ENCODE results near the gene COX5A.
A peak's percentile ranks its signal among the peaks of the same experiment; 100 is the strongest.
"Not testable (repeated sequence)": the region's sequence is repeated elsewhere in the genome, so short reads cannot be mapped to it uniquely, and the experiment has no call there.

Gene COX5A

DNA sequence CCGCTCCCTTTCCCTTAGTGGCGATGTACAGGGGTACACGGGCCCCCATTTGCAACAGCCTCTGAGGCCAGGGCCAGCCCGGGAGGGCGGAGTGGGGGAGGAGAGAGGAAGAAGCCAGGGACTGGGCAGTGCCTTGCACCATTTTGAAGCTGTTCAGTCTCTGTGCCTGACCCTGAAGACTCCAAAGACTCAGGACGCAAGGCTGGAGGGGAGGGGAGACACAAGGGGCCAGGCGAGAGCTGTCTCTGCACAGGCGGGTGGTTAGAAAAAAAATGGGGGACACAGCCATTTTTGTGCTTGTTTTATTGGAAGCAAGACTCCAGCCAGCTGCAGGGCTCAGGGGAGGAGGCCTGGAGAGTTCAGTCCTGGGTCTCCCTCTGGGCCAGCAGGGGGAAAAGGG lies 17.1 kb upstream of the COX5A start:
- DNase-seq = no peak

DNA sequence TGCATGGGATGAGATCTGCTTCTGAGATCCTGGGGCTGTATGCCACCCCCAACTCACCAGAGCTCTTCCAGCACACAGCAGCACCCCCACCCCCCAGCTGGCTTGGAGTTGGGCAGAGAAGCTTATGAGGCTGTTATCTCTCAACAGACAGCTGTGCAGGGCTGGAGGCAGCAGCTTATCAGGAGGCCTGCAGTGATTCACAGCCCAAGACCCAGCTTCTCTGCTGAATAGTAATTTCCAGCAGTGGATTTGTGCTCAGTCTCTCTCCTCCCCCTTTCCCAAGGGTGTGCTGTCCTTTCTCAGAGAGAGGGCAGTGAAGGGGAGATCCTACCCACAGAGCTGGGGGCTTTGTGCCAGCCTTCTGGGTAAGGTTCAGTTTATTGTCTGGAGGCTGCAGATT lies 16.6 kb upstream of the COX5A start:
- no peak for DNase-seq

DNA sequence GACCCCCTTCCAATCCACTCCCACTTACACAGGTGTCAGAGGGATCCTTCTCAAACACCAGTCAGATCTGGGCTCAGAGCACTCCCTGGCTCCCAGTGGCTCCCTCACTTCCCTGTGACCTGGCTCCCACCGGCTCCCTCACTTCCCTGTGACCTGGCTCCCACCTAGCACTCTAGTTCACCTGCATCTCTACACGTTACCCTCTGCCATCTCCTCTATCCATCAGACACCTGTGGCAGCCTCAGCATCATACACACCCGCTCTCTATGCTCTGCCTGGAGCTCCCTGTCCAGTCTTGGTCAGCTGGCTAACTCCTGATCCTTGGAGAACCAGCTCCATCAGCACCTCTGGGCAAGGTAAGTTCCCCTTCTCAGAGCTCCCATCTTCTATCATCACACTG lies 13.1 kb upstream of the COX5A start:
- DNase-seq = no peak

DNA sequence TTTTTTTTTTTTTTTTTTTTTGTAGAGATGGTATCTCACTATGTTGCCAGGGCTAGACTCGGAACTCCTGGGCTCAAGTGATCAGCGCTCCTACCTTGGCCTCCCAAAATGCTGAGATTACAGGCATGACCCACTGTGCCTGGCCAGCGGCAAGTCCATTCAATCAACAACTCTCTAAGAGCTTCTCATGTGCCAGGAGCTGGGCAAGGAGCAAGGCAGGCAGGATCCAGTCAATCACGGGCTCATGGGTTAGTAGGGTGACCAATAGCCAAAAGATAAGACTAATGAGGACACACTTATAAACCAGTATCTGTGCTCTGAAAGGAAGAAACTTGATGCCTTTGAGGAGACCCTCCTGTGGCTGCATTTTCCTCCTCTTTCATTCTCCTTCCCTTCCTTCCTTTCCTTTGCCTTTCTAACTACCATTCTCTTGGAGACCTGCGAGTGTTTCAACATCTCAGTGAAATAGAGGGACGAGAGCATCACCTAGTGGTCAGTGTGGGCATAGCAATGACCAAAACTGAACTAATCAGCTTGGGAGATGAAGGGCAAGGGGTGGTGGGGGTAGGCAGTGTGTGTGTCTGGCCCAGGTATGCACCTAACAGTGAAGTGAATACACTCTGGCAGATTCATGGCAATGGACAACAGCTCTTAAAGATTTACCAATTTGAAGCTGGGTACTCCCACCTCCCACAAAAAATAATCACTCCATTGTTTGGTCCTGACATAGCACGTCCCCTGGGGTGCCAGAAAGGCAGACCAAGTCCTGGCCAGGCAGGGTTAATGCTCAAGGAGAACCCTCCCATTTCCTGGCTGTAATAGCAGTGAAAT lies 12.4 kb upstream of the COX5A start:
- DNase-seq = peak; percentile 65 to 71

DNA sequence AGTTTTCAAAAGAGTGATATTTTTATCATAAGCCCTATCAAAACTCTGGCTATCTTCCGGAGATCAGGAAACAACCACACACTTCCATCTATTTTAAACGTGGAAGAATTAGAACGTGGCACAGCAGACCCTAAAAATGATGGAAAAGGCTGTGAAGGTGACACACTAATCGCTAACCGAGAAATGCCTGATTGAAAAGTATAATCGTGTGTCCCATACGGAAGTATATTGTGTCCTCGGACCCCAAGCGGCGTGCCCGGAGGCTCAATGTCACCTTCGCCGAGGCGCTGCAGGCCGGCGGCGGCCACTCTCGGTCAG lies 642 bp downstream of the COX5A start:
- DNase-seq = no peak

DNA sequence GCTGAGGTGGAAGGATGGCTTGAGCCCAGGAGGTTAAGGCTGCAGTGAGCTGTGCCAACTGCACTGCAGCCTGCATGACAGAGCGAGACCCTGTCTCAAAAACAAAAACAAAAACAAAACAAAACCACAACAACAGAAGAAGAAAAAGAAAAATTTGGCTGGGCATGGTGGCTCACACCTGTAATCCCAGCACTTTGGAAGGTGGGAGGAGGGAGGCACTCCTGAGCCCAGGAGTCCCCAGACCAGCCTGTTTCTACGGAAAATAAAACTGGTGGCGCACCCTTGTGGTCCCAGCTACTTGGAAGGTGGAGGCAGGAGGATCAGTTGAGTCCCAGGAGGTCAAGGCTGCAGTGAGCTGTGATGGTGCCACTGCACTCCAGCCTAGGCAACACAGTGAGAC lies 2.7 kb downstream of the COX5A start:
- DNase-seq = not testable (repeated sequence)

DNA sequence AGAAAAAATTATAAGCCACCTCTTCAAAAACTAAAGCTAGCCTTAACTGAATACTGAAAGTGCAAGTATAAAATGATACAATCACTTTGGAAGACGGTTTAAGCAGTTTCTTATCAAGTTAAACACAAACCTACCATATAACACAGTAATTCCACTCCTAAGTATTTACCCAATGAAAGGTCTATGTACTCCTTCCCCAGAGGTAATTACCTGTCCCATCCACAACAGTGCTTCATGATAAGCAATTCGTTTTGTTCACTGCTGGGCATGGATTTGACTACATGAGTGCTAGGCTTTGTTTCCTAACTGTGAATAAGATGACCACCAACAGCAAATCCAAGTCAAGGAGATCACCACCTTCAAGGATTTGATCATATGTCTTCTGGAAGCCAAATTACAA lies 4.3 kb downstream of the COX5A start:
- no peak for DNase-seq

DNA sequence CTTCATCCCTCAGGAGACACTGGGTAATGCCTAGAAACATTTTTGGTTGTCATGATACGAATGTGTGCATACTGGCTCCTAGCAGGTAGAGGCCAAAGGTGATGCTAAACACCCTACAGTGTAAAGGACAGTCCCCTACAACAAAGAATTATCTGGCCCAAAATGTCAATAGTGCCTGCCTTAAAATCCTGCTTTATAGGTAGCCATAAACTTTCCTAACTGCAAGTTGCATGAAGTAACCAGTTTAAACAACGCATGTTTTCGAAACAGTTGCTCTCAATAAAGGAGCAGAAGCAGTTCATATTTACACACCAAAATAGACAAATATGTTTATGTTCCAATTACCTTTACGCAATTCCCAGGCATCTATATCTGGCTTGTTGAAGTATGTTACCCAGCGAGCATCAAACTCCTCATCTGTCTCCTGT lies 9.1 kb downstream of the COX5A start:
- no peak for DNase-seq

DNA sequence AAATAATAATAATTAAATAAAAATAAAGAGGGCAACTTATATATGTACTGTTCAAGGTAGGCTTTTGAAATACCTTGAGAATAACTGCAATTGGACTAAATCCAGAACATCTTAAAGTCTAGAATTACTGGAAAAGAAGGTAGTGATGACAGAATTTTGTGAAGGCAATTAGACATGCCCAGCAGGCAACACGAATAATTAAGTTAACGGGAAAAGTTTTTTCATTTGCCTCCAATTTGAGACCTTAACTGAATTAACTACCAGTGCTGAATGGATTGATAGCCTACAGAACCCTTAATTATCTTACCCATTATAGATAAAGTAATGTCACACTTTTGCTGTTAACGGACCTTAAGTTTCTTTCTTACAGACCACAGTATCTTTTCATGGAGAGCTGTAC lies 13.3 kb downstream of the COX5A start:
- DNase-seq = no peak

DNA sequence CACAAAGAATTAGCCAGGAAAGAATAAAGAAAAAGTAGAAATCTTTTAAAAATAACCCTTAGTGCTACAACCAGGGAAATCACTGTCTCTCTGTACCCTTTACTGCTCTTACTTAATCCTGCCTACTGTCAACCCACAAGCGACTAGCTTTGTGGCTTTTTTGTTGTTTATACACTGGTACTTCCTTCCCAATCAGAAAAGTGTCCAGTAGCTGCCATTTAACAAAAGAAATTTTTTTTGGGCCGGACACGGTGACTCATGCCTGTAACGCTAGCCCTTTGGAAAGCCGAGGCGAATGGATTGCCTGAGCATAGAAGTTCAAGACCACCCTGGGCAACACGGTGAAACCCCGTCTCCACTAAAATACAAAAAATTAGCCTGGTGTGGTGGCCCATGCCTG lies 17.4 kb downstream of the COX5A start:
- no peak for DNase-seq

DNA sequence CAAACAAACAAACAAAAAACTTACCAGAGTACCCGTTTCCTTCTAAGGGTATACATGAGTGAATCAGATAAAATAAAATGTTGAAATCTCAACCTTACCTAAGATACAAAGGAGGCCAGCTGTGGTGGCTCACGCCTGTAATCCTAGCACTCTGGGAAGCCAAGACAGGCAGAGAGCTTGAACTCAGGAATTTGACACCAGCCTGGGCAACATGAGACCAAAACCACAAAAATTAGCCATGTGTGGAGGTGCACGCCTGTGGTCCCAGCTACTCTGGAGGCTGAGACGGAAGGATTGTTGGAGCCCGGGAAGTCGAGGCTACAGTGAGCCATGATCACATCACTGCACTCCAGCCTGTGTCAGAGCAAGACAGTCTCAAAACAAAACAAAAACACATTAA lies 20.2 kb downstream of the COX5A start:
- no peak for DNase-seq

DNA sequence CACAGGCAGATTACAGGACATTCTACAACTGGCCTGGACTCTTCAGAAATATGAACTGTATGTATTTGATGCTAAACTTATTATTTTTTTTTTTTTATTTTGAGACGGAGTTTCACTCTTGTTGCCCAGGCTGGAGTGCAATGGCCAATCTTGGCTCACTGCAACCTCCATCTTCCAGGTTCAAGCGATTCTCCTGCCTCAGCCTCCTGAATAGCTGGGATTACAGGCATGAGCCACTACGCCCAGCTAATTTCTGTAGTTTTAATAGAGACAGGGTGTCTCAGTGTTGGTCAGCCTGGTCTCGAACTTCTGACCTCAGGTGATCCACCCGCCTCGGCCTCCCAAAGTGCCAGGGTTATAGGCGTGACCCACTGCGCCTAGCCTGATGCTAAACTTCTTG lies 24.1 kb downstream of the COX5A start:
- DNase-seq = not testable (repeated sequence)

DNA sequence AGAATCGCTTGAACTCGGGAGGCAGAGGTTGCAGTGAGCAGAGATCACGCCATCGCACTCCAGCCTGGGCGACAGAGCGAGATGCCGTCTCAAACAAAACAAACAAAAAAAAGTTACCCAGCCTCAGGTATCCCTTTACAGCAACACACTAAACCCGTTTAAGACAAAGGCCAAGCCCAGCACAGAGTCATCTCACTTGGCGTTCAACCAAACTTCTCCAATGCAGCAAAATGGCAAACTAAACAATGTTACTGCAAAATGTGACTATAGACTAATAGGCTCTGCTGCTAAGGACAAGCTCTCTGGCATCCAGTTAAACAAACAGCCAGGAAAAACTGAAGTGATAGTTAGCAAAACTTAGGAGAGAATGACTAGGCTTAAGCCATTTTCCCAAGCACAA lies 24.8 kb downstream of the COX5A start:
- DNase-seq = no peak

DNA sequence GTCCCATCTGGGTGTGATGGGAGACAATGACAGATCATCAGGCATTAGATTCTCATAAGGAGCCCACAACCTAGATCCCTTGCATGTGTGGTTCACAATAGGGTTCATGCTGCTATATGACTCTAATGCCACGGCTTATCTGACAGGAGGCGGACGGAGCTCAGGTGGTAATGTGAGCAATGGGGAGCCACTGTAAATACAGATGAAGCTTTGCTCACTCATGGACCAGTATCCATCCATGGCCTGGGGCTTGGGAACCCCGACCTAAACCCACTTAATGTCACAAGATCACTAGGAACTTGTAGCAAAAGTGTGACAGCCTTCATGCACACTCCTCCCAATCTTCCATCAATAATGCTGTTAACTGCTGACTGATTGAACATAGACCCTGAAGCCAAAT lies 29.2 kb downstream of the COX5A start:
- DNase-seq = no peak

DNA sequence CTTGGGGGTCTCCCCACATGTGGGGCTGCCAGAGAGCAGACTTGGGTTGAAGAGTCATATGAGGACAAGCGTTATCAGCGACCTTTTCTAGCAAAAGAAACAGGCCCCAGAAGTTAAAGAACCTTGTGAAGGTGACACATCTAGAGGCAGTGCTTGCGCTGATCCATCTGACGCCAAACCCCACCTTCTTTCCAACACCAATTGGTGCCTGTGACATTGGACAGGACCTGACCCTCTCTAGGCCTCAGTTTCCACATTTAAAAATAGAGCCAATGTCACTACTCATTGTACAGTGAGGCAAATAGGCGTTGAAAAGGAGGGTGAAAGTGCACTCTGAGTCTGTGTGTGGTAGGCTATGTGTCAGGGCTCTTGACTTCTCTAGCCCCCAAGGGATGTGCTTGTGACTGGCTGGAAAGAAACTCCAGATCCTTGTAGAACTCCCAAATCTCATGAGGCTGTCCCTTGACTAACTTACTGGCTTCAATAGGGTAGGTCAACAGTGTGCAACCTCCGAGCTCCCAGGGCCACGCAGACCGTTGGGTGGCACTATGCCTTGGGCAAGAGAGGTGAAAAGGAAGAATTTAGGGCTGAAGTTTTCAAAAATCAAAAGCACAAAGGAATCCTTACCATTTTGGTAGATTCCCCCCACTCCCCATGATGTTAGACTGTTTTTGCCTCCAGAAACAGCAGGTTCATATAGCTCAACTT lies 30.6 kb downstream of the COX5A start:
- DNase-seq = no peak

DNA sequence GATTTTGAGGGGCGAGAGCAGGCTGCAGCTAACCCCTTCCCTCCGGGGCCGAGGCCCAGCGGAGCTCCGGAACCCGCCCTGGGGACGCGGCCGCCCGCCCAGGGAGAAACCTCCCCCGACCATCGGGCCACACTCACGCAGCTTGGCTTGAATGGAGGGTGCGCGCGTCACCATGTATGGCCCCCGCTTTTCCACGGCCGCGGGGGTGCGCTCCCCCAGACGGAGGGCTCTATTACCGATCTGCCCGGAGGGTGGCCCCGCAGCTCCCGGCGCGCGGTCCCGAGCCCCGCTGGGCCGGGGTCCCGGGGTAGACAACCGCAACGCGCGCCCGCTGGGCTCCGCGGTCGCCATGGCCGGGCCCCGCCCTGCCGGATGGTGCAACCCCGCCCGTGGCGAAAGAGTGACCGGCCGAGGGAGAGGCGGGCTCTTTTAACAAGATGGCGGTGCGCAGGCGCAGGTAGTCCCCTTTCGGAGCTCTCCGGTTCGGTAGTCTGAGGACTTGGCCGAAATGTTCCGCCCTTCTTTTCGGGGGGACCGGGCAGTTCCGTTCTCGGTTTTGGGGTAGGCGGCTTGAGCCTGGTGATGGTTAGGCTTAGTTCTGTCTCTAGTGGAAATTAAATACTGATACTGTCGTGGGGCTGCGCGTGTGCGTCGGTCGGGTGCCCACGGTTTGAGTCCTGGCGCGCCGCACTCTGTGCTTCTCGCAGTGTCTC lies 31.3 kb downstream of the COX5A start, which contains the start of gene FAM219B:
Gene FAM219B, minus strand, starts transcription at position 402 of the 713 bp plus-strand sequence. Its CDS starts 51 bp downstream, at position 351.
- peak; percentile 86 to 87 for DNase-seq

DNA sequence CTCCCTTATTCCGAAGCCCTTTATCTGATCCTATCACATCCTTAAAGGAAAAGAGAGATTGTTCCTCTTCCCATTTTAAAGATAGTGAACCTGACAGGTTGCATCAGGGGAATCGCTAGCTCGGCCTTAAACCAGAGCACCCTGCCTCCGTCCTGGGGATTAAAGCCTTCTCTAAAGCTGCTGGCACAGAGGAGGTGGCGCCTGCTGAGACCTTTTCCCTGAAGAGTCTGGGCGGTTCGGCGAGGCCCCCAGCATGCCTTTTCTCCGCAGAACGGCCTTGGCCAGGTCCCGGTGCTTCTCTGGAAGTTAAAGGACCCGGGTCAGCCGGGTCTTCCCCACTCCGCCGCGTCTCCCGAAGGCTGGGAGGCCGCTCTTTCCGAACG lies 31.8 kb downstream of the COX5A start:
- DNase-seq = peak in 1 of 2 donors; percentile 44

DNA sequence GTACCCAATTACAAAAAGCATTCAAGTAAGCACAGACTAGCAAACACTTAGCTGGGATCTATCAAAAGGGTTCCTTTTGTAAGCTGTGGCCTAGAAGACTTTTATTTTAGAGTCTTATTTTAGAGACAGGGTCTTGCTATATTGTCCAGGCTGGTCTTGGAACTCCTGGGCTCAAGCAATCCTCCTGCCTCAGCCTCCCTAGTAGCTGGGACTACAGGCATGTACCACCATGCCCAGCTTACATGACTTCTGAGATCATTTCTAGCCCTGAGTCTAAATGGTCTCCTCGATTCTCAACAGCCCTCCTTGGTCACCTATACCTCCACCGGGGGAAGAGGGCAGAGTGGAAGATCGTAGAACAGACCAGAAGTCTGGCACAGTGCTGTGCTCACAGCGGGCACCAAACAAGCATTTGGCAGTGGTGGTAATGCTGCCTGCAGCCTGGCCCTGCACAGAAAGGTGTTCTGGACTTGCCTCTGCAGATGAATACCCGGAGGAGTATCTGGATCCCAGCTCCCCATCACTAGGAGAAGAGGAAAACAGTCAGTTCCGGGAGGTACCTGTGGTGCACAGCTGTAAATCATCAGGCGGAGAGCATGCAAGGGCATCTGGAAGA lies 33.6 kb downstream of the COX5A start:
- DNase-seq = no peak

DNA sequence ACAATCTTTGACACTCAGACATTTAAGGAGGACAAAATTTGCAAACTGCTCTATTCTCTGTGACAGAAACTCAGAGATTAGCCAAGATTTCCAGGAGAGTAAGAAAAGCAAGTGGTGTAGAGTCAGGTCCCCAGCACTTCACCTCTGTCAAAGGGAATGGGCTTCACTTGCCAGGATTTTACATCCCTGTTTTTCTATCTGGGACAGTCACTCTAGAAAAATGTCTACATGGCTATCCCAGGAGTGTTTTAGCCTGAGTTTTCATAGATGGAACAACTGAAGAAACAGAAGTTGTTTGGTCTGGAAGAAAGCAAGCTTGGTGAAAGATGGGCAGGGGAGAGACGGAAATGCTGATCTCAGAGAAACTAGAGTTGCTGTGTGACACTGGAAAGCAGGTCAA lies 34.2 kb downstream of the COX5A start:
- DNase-seq = no peak

DNA sequence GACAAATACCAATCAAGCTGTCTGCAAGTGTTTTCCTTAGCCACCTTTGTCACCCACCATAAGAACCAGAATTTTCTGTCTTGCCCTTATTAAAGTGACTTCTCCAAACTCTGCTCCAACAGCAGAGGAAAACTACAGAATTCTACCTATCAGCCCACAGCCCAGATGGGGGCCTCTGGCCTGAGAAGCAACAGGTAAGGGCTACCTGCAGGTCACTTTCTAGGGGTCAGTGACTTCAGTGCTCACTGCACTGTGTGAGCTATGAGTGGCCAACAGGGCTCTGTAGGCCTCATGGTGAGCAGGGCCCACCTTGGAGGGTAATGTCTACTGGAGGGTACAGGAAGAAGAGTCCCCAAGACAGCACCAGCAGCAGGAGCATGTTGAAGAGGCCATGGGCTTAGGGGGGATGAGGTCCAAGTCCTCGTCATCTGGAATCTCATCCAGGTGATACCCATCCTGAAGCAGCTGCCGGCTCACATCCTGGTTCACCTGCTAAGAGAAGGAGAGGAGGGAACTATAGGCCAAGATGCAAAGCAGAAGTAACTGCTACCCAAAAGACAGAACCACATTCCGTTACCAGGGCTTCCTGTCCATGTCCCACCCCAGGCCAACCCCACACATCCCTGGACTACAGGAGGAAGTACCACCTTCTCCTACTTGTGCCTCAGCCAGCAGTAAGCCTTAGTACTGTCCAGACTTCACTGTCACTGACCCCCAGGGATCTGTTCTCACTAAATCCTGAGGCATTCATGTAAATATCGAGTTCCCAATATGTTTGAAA lies 35.4 kb downstream of the COX5A start:
- DNase-seq = no peak

DNA sequence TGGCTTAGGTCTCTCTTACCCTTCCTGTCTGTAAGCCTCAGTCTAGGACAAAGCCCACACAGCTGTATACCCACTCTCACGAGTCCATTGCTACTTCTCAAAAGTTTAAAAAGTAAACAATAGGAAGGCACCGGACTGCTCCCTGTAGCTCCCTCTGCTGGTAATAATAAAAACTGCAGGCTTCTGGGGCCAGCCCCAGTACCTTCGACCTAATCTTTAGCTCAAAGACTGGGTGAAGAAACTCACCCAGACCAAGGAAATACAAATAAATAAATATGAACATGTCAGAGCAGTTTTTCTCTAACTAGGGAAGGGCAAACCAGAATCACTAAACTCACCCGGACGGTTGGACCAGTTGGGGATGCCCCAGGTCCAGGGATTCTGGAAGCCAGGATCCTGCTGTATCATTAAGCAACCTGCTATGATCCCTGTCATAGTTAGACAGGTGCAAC lies 36.2 kb downstream of the COX5A start:
- DNase-seq = peak in 1 of 2 donors; percentile 25

DNA sequence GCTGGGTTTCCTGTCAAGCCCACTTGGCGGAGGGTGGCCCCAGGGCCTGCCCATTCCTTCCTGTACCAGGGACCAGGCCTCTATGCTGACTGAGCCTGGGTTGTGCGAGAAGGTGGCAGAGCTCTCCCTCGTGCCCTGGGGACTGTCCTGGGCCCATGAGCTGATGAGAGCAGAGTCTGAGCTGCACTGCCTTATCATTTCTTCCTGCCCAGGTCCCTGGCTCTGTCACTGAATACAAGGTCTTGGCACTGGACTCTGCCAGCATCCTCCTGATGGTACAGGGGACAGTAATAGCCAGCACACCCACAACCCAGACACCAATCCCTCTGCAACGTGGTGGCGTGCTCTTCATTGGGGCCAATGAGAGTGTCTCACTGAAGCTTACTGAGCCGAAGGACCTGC lies 40.6 kb downstream of the COX5A start:
- no peak for DNase-seq

Measured in hippocampal formation (tissue), 2 donors.